GM19240 (cell line): ENCODE measurements around the gene PRM3.

Source experiments
- DNase-seq: peaks from one replicate; pipeline ENCODE4 v3.0.0; 2011; ENCODE audit warnings: low spot score; ENCODE audit not compliant: insufficient read length

Gene PRM3

GRCh38 chr16:11229432-11229831, 44.0 kb downstream of the PRM3 start:
- no peak for DNase-seq

- no peak for DNase-seq
Observed at GRCh38 chr16:11225677-11226549, 47.5 kb downstream of the PRM3 start.

GRCh38 chr16:11224894-11225676, 48.3 kb downstream of the PRM3 start:
- peak; percentile 88 for DNase-seq

GRCh38 chr16:11224096-11224893, 49.1 kb downstream of the PRM3 start:
- no peak for DNase-seq
